Neuron (in vitro differentiated cells): ENCODE measurements around the gene PLCG1.

Experiments used
- H2AFZ ChIP-seq: one replicate; pipeline ENCODE4 v1.6.1; 2013; ENCODE audit warnings: low read depth, mild to moderate bottlenecking, inconsistent platforms, low read length, moderate library complexity
- H3K27me3 ChIP-seq: one replicate; pipeline ENCODE4 v1.6.1; 2013; ENCODE audit warnings: low read length; ENCODE audit not compliant: insufficient read depth
- H3K36me3 ChIP-seq: one replicate; pipeline ENCODE4 v1.6.1; 2013; ENCODE audit warnings: low read length; ENCODE audit not compliant: insufficient read depth
- H3K4me1 ChIP-seq: one replicate; pipeline ENCODE4 v1.6.1; 2013; ENCODE audit warnings: low read length; ENCODE audit not compliant: insufficient read depth
- H3K4me3 ChIP-seq: 2 replicates; pipeline ENCODE4 v1.5.1; 2013; ENCODE audit warnings: mild to moderate bottlenecking, low read length, moderate library complexity
- H3K9me3 ChIP-seq: one replicate; pipeline ENCODE4 v1.6.1; 2013; ENCODE audit warnings: low read length

The PLCG1 gene

DNA sequence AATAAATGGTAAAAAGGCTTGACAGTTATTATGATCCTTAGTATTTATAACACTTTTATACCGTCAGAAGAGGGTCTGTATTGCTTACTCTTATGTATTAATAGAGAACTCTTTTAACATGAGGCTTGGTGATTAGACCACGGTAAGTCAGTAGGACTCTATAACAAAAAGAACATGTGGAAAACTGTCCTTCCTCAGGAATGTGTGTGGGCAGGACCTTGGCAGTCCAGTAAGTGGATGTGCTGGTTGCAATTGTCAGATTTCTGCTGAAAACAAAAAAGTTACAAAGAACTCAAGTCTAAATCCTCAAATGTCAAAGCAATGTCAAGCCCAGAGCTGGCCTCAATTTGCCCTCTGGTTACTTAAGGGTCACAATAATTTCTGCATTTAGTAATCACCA is 81.1 kb downstream of the PLCG1 start:
- Histone ChIP-seq H3K4me3 (no peak overlapping the region), H3K27me3 (no peaks in the 10 kb centered on the region), H3K36me3 (no peaks in the 10 kb centered on the region), H2AFZ (no peak overlapping the region), H3K4me1 (peaks cover 15% of the 10 kb centered on the region), H3K9me3 (no peaks in the 10 kb centered on the region)

DNA sequence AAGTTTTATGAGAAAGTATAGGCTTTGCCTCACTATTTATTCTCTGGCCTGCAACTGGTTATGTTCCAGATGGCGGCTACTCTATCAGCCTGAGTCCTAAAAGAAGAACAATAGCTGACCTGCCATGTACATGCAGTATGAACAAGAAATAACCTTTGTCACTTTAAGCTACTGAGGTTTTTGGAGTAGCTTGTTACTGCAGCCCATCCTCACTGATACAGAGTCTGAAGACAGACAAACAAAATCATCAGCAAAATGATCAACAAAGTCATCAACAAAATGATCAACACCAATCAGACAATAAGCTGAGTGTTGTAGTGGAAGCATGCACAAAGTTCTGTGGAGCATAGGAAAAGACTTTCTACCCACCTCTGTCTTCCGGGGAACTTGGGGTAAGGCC is 82.5 kb downstream of the PLCG1 start:
- Histone ChIP-seq H3K4me3 (no peak overlapping the region), H3K36me3 (no peaks in the 10 kb centered on the region), H3K4me1 (peaks cover 15% of the 10 kb centered on the region), H2AFZ (no peak overlapping the region), H3K27me3 (no peaks in the 10 kb centered on the region), H3K9me3 (no peaks in the 10 kb centered on the region)

DNA sequence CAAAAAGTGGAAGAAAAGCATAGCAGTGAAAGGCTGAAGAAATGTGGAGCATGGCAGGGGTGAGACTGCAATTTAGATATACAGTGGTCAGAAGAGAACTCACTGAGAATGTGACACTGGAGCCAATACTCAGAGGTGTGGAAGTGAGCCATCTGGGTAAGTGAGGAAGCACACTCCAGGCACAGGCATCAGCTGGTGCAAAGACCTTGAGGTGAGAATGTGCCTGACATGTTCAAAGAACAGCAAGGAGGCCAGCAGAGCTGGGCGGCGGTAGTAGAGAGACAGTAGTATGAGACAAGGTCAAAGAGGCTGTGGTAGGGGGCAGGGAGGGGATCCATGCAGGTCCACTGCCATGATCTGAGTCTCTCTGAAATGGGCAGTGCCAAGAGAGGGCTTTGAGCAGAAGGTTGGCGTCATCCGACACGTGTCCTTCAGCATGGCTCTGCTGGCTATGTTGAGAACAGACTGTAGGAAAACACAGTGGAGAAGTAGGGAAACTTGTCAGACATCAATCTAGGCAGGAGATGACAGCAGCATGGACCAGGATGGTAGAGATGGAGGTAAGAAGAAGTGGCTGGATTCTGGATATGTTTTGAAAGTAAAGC is 84.4 kb downstream of the PLCG1 start:
- no peak overlapping the region for H3K4me3 ChIP-seq
- H3K9me3 ChIP-seq, result no peaks in the 10 kb centered on the region
- H2AFZ ChIP-seq, result peak overlapping the region; percentile 24
- peaks cover 15% of the 10 kb centered on the region for H3K4me1 ChIP-seq
- no peaks in the 10 kb centered on the region for H3K36me3 ChIP-seq
- no peaks in the 10 kb centered on the region for H3K27me3 ChIP-seq

DNA sequence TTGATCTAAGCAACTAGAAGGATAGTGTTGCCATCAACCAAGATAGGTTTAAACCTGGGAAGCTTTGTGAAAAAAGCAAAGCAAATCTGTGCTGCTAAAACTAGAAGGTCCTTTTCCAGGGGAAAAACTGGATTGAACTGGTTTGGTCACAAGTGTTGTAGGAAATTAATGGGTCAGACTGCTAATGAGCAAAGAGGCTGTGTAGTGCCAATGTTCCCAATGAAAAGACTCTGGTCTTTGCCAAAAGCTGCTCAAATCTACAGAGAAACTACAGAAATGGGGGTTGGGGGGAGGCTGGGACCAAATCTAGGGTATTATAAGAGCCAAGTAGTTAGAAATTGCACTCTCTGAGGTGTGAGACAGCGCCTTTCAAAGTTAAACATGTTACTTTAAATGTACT is 85.0 kb downstream of the PLCG1 start:
- no peaks in the 10 kb centered on the region for H3K27me3 ChIP-seq
- H3K4me3 ChIP-seq, result no peak overlapping the region
- H3K9me3 ChIP-seq, result no peaks in the 10 kb centered on the region
- no peaks in the 10 kb centered on the region for H3K36me3 ChIP-seq
- H2AFZ ChIP-seq, result peak overlapping the region; percentile 24
- H3K4me1 ChIP-seq, result peaks cover 15% of the 10 kb centered on the region

DNA sequence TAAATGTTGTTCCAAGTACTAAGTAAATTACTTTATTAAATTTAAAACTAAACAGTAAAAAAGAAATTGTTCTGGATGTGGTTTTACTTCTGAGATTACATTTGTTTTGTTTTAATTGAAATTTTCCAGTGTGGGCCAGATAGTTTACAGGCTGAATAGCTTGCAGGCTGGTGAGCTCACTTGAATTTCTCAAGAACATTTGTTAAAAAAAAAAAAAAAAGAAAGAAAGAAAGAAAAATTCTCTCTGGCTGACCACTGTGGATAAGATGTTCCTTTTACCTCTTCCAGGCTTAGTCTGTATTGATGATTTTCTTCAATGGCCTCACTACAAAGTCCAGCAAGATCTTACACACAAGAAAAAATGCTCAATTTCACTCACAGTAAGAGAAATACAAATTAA is 85.4 kb downstream of the PLCG1 start:
- no peaks in the 10 kb centered on the region for H3K9me3 ChIP-seq
- no peaks in the 10 kb centered on the region for H3K36me3 ChIP-seq
- no peaks in the 10 kb centered on the region for H3K27me3 ChIP-seq
- no peak overlapping the region for H3K4me3 ChIP-seq
- peaks cover 15% of the 10 kb centered on the region for H3K4me1 ChIP-seq
- peak overlapping the region; percentile 24 for H2AFZ ChIP-seq

DNA sequence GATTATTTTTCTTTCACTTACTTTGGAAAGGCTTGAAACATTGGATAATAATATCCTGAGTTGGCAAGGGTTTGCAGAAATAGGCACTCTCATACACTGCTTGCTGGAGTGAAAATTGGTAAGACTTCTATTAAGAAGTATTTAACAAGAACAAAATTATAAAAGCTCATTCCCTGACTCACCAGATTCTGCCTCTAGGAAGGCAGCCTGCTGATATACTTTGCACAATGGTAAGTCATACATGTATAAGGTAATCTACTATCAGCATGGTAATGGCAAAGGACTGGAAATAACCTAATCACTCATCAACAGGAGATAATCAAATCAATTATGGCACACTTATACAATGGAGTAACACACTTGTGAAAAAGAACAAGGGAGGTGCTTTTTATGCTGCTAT is 85.8 kb downstream of the PLCG1 start:
- Histone ChIP-seq H3K4me1 (peaks cover 15% of the 10 kb centered on the region), H3K27me3 (no peaks in the 10 kb centered on the region), H2AFZ (no peak overlapping the region), H3K9me3 (no peaks in the 10 kb centered on the region), H3K36me3 (no peaks in the 10 kb centered on the region), H3K4me3 (no peak overlapping the region)

DNA sequence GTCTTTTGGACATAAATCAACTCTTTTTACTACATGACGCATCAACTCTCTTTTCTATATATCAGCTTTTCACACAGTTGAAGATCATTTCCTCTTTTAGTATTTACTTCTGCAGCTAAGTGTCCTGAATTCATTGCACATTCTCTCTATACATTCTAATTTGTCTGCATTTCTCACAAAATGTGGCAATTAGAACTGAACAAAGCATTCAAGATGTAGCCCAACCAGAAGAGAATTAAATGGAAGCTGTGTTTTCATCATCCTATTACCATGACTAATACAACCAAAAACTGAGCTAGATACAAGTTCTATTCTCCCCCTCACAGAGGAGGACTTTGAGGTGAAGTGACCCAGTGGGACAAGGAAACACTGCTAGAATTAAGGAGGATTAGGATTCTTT is 86.9 kb downstream of the PLCG1 start:
- no peaks in the 10 kb centered on the region for H3K9me3 ChIP-seq
- H2AFZ ChIP-seq, result no peak overlapping the region
- H3K4me1 ChIP-seq, result peaks cover 15% of the 10 kb centered on the region
- no peaks in the 10 kb centered on the region for H3K27me3 ChIP-seq
- H3K36me3 ChIP-seq, result no peaks in the 10 kb centered on the region
- H3K4me3 ChIP-seq, result no peak overlapping the region

DNA sequence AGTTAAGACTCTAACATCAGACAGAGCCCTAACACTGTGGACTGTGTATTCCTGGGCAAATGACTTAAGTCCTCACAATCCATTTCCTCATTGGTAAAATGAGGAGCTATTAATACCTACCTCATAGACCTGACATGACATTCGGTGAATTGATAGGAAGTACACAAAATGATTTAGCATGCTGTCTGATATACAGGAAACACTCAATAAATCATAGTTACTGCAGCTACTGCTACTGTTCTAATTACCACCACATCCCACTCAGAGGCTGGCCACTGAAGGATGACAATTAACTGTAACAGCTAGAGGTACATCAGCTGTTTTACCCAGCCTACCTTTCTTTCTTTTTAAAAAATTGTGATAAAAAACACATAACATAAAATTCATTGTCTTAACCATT is 87.7 kb downstream of the PLCG1 start:
- H2AFZ ChIP-seq, result no peak overlapping the region

DNA sequence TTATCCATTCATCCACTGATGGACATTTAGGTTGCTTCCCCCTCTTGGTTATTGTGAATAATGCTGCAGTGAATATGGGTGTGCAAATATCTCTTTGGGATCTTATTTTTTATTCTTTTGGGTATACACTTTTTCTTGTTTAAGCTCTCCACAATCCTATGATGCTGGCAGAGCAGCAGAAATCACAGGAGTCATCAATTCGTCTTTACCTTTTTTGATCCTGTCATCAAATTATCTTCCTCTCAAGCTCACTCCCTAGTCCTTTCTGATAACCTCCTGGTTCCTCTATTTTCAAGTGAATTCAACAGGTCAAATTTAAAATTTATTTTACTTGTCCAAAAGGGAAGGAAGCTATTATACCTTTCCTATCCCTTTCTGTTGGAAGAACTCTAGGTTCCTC is 89.1 kb downstream of the PLCG1 start:
- Histone ChIP-seq H3K4me1 (peaks cover 15% of the 10 kb centered on the region), H3K27me3 (no peaks in the 10 kb centered on the region), H3K9me3 (no peaks in the 10 kb centered on the region), H3K36me3 (no peaks in the 10 kb centered on the region), H2AFZ (no peak overlapping the region), H3K4me3 (no peak overlapping the region)

More for the DNA sequence above, 87.7 kb downstream of the PLCG1 start:
- peaks cover 15% of the 10 kb centered on the region for H3K4me1 ChIP-seq
- no peaks in the 10 kb centered on the region for H3K27me3 ChIP-seq
- no peaks in the 10 kb centered on the region for H3K9me3 ChIP-seq
- no peaks in the 10 kb centered on the region for H3K36me3 ChIP-seq
- no peak overlapping the region for H3K4me3 ChIP-seq
